Stimulated activated CD8-positive, alpha-beta memory T cell treated with anti-CD3 and anti-CD28 coated beads, Interleukin-7, amount 100 ng/mL, for 4 hours (primary cell): ENCODE measurements around the gene TULP4.
"Not testable (repeated sequence)": the region's sequence is repeated elsewhere in the genome, so short reads cannot be mapped to it uniquely, and the experiment has no call there.

Source experiments
- DNase-seq, 2 donors: peaks; one replicate each; pipeline ENCODE4 v3.0.0-alpha.2; 2020; ENCODE audit warnings: low read depth in 2 of 2

The TULP4 gene

DNA sequence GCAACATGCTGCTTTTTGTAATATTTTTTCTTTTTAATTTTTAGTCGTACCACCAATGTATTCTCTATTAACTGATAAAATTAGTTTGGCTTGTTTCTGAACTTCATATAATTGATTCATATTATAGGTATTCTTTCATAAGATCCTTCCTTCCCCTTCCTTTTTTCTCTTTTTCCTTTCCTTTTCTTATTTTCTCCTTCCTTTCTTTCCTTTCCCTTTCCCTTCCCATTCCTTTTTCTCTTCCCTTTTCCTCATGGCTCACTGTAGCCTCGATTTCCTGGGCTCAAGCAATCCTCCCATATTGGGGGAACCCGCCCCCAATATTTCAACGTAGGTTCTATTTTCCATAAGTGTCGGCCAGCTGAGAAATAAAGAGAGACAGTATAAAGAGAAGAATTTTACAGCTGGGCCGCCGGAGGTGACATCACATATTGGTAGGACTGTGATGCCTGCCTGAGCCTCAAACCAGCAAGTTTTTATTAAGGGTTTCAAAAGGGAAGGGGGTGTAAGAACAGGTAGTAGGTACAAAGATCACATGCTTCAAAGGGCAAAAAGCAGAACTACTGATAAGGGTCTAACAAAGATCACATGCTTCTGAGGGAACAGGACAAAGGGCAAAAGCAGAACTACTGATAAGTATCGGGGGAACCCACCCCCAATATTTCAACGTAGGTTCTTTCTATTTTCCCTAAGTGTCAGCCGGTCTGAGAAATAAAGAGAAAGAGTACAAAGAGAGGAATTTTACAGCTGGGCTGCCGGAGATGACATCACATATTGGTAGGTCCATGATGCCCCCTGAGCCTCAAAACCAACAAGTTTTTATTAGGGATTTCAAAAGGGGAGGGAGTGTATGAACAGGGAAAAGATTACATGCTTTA, 16.1 kb upstream of the TULP4 start:
- DNase-seq = not testable (repeated sequence)

DNA sequence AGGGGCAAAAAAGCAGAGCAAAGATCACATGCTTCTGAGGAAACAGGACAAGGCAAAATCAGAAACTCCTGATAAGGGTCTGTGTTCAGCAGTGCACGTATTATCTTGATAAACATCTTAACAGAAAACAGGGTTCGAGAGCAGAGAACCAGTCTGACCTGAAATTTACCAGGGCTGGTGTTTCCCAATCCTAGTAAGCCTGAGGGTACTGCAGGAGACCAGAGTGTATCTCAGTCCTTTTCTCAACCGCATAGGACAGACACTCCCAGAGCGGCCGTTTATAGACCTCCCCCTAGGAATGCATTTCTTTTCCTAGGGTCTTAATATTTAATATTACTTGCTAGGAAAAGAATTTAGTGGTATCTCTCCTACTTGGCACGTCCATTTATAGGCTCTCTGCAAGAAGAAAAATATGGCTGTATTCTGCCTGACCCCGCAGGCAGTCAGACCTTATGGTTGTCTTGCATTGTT, 15.4 kb upstream of the TULP4 start:
- DNase-seq = not testable (repeated sequence)

DNA sequence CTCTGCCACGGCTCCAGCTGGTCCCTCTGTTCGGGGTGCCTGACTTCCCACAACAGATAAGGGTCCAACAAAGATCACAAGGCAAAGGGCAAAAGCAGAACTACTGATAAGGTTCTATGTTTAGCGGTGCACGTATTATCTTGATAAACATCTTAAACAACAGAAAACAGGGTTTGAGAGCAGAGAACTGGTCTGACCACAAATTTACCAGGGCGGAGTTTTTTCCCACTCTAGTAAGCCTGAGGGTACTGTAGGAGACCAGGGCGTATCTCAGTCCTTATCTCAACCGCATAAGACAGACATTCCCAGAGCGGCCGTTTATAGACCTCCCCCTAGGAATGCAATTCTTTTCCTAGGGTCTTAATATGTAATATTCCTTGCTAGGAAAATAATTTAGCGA, 14.6 kb upstream of the TULP4 start:
- not testable (repeated sequence) for DNase-seq

DNA sequence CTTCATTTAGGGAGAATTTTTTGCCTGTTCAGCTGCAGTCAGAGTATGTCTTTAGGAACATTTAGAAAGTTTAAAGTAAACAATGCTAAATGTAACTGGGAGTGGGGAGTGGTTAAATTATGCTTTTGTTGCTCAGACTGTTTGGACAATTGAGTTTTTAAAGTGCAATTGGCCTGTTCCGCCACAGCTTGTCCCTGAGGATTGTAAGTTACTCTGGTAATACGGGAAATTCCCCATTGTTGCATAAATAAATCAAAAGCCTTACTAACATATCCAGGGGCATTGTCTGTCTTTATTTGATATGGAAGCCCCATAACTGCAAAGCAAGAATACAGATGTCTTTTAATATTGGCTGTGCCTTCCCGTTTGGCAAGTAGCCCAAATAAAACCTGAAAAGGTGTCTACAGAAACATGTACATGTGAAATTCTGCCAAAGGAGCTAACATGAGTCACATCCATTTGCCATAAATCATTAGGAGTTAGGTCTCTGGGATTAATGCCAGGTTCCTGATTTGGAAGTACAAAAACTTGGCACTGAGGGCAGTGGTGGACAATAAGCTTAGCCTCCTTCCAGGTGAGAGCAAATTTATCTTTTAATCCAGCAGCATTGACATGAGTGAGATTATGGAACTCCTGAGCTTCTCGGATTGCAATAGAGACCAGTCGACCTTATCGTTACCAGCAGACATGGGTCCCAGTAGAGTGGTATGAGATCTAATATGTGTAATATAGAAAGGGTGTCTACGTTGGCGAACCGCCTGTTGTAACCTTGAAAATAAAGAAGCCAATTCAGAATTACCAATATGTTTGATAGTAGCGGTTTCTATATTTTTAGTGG, 11.7 kb upstream of the TULP4 start:
- DNase-seq = not testable (repeated sequence)

DNA sequence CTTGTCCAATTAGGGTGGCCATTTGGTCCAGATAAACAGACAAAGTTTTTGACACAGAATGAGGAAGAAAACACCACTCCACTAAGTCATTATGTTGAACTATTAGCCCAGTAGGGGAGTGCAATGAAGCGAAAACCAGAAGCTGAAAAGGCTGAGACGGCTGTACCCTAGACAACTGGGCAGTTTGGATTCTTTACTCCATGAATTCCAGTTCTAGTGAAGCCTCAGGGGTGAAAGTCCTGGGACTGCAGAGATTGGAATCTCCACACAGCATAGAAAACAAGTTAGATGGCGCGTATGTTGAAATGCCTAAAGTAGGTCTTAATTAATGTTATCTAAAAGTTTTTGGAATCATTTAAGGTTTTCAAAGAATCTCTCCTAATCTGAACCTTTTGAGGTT, 10.7 kb upstream of the TULP4 start:
- not testable (repeated sequence) for DNase-seq

DNA sequence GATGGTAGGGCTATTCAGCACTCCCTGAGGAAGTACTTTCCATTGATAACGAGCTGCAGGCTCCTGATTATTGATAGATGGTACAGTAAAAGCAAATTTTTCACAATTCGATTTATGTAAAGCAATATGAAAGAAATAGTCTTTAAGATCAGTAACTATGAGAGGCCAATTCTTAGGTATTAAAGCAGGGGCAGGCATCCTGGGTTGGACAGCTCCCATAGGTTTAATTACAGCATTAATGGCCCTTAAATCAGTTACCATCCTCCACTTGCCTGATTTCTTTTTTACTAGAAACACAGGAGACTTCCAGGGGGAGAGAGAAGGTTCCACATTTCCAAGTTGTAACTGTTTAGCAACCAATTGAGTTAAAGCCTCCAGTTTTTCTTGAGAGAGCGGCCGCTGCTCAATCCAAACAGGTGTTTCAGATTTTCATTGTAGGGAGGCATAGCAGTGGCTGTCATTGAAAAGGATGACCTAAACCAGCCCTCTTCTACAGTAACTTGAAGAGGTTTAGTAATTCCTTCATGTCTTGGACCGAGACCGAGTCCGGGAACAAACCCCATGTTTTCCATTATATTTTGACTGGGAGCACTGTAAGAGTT, 10.0 kb upstream of the TULP4 start:
- not testable (repeated sequence) for DNase-seq

DNA sequence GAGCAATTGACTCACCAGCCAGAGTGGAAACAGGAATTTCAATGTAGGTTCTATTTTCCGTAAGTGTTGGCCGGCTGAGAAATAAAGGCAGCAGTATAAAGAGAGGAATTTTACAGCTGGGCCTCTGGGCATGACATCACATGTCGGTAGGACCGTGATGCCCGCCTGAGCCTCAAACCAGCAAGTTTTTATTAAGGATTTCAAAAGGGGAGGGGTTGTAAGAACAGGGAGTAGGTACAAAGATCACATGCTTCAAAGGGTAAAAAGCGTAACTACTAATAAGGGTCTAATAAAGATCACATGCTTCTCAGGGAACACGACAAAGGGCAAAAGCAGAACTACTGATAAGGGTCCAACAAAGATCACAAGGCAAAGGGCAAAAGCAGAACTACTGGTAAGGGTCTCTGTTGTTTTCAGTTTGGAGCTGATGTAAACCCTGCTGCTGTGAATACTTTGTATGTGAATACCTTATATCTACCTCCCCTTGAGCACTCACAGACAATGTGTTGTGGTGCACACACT, 9.0 kb upstream of the TULP4 start:
- DNase-seq = no peak

DNA sequence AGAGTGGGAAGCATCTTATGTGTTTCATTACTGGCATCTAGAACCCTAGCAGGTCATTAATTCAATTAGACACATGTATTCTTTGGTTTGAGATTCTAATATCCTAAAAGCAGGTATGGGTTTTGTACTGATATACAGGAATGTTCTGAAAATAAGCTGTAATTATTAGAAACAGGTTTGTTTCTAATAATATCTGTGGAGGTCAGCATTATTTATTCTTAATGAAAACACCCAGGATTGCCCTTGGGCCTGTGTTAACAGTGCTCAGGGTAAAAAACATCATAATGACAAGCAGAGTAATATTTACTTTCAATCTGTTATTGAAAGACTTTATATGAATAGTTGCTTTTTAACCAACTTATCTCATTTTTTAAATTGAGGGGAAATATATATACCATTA, 8.0 kb upstream of the TULP4 start:
- DNase-seq = no peak

DNA sequence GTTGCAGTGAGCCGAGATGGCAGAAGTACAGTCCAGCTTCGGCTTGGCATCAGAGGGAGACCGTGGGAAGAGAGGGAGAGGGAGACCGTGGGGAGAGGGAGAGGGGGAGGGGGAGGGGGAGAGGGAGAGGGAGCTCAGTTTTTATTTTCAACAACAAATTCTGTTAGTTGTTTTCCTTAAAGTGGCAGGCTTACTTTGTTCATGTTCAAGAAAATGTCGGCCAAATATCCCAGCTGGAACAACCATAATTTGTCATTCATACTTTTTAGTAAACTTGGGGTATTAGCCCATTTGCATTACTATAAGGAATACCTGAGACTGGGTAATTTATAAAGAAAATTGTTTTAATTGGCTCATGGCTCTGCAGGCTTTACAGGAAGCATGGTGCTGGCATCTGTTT, 2.5 kb upstream of the TULP4 start:
- DNase-seq = no peak

DNA sequence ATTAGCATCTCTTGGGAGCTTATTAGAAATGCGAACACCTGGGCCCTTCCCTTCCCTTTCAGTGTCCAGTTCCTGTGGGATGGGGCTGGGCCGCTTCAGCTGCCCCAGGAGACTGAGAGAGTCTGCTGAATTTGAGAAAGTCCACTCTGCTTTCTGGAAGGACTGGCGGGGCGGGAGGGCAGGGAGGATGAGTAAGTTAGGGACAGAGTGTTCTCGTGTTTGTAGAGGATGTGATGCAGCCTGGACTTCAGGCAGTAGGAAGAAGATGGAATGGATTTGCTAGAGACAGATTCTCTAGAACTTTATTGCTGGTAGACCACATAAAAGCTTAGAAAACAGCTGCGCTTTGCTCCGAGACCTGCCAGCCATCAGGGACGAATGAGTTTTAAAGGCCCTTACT, 1.1 kb upstream of the TULP4 start:
- DNase-seq = no peak

DNA sequence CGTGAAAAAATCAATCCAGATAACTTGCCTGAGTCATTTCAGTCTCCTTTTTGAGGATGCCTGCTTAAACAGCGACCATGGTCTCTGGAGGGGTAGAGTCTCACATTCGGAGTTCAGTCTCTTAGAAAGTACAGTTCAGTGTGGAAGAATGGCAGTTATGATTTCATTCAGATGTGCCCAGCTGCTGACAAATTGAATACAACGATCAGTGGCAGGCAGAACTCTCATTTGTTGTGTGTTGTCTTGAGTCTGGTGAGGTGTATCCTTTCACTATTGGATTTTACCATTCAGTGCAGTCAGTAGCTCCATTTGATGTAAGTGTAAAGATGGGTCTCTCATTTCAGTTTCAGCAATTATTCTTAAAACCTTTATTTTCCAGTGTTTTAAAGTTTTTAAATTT, 639 bp upstream of the TULP4 start:
- DNase-seq = no peak

DNA sequence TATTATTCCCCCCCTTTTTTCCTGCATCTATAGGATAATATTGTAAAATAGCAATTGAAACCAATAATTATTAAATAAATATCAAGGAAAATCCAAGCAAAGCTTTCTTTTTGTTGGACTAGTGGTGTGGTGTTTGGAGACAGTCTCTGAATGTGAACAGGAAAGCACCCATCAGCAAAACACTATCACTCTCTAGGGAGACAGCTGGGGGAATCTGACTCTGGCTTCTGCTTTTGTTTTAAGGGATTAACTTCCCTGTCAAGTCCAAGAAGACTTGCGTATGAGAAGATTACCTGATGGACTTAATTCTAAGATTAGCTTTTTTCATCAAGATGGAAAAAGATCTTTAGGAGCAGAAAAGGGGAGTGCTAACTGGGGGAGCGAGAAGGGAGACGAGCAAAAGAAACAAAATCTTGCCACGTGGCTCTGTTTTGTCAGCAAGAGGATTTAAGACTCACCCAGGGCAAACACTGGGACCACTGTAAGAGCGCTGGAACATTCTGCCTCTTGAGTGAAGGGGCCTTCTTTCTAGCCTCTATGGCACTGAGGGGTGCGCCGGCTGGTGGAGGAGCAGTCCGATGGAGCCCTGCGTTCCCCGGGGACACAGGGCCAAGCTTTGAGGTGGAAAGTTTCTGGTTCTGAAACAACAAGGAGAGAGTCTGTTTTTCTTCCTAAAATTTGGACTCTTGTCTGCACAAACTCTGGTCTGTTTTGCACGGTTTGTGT, 570 bp downstream of the TULP4 start:
- no peak for DNase-seq

DNA sequence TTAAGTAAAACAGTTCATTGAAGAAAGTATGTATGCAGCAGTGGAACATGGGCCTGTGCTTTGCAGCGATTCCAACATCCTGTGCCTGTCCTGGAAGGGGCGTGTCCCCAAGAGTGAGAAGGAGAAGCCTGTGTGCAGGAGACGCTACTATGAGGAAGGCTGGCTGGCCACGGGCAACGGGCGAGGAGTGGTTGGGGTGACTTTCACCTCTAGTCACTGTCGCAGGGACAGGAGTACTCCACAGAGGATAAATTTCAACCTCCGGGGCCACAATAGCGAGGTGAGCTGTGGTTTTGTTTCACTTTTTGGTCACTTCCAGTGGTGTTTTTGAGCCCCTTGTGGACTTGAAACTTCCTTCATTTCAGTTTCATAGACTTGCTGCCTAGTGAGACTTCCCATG, 1.7 kb downstream of the TULP4 start:
- DNase-seq = no peak

DNA sequence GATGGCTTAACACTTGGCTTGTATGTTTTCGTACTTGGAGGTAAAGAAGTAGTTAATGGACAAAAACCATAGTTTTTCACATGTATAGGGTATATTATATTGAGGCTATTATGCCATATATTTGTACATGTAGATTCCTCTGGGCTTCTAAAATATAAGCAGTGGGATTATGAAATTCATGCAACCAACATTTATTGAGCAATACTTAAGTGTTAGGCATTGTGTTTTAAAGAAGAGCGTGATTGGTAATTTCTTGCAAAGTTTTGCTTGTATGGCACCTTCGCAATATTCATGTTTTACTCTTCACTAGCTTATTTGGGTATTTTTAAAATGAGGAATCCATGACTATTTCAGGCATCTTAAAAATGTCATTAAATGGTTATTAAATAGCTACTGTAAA, 2.5 kb downstream of the TULP4 start:
- no peak for DNase-seq

DNA sequence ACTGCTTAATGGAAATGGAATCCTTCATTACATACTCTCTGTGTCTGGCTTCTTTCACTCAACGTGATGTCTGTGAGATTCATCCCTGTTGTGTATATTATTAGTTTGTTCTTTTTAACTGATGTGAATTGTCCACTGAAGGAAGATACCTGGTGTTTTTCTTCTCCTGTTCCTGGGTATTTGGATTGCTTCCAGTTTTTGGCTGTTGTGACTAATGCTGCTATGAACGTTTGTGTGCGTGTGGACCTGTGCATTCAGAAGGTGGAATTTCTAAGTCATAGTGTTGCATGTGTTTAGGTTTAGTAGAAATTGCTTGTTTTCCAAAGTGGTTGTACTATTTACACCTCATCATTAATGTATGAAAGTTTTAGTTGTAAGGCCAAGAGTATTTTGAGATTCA, 3.8 kb downstream of the TULP4 start:
- no peak for DNase-seq

DNA sequence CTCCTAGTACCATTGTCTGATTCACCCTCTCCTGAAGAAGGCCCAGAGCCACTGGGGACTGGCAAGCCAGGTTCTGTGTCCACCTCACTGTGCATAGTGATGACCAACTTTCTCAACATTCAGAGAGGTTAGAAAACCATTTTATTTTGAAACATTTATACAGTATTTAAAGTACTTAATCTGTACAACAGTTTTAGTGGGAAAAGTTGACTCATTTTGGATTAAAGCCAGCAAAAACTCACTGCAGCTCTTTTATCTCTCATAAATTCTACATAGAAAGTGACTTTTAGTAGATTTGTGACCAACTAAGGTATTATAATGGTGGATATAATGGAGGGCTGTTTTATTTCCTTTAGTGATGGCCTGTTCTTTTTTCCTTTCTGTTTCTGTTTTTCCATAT, 9.7 kb downstream of the TULP4 start:
- no peak for DNase-seq

DNA sequence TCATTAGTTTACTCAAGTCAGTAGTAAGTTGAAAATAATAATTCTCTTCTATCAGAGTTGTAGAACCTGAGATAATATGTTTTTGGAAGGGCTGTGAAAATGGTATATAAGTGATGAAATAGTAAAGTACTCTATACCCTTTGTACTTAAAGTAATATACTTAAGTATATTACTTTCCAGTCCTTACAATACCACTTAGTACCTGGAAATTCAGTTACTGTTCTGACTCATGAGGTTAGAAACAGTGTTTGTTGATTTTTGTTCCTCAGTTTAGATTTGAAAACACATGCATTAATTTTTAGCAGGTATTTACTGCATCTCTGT, 10.1 kb downstream of the TULP4 start:
- no peak for DNase-seq

DNA sequence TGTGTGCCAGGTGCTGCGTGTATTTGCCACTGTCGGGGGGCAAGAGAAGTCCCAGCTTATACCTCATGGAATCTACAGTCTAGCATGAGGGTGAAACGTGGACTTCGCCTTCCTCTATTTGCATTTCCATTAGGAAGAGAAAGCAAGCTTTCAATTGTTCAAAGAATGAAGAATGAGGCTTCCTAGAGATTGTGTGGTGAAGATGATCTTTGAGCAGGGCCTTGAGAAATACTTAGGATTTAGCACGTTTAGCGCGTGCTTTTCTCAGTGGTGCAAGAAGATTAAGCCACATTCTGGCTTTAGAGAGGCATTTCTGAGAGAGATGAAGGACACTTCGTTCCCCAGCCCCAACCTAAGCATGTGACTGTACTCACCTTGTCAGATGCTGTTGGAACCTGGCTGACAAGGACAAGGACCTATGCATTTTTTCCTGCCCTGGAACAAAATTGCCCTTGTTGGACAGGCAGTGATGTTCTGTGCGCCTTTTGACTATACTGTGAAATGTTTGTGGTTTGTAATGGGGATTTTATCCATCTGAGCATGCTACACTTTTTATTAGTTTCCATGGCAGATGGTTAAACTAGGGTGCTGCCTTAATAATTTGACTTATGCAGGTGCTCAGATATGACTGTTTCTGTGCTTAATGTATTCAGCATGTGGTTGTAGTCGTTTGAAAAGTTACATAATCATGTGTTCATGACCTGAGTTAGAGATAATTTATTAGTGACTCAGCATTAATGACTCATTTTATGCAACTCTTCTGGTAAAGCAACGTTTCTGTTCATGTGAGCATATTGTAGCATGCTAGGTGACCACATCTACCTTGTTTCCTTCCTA, 10.7 kb downstream of the TULP4 start:
- DNase-seq = no peak

DNA sequence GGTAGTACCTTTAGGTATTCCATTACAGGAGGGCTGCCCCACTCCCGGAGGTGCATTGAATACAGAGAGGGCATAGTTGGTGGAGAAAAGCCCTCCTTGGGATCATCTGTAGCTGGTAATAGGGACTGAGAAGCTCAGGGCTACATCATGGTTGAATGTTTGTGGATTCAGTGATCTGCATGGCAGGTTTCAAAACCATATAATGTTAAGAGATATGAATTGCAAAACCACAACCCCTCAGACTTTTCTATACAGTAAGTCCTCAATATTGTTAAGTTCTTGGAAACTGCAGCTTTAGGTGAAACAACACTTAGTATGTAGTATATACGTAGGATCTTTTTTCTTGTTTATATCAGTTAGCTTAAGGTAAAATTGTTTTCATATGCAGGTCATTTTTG, 11.3 kb downstream of the TULP4 start:
- DNase-seq = no peak

DNA sequence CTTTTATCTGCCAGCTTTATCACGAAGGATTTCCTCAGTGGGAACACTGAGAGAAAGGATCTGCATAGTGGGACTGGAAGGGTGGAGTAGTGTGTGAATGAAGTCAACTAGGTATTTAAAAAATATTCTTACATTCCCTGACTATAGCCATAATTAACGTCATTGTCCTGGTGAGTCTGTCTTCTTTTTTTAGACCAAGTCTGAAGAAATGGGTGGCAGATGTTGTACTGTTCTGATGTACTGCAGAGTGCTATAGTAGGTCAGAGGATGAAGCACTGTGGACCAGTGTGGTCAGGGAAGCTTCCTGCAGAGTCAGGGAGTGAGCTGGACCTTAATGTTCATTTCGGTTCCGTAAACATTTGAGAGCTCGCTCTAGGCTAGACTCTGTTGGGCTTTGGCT, 11.9 kb downstream of the TULP4 start:
- DNase-seq = no peak

DNA sequence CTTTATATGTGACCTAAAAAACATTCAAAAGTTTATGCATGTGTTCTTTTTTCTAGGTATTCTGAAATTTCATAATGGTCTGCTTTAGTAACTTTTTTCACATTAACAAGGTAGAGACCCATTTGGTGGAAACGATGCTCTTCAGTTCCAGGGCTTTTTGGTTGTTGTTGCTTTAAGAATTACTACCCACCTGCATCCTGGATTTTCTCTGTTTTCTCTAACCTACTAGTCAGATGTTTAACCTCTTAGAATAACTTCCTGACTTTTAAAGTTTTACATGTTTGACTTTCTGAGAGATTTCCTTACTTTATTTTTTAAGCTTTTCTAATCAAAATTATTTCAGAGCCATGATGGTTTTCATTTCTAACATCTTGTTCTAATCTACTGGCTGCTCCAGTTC, 14.9 kb downstream of the TULP4 start:
- DNase-seq = no peak
